22Rv1 (cell line): ENCODE data around the gene CUX1.
"Not testable (repeated sequence)": the region's sequence is repeated elsewhere in the genome, so short reads cannot be mapped to it uniquely, and the experiment has no call there.

Experiments
- H3K27ac ChIP-seq: fragments of 450-650 bp; 2 replicates; pipeline ENCODE4 v1.5.1; 2017
- ZFX ChIP-seq: fragments of 450-650 bp; IDR thresholded peaks from 2 replicates; pipeline ENCODE4 v1.6.1; 2017; ENCODE audit warnings: antibody characterized with exemption, borderline replicate concordance
- TF ChIP-seq, protein P1 (sequence below): fragments of 450-650 bp; IDR thresholded peaks from 2 replicates; pipeline ENCODE4 v1.5.1; 2017; ENCODE audit warnings: mild to moderate bottlenecking

Gene CUX1

DNA sequence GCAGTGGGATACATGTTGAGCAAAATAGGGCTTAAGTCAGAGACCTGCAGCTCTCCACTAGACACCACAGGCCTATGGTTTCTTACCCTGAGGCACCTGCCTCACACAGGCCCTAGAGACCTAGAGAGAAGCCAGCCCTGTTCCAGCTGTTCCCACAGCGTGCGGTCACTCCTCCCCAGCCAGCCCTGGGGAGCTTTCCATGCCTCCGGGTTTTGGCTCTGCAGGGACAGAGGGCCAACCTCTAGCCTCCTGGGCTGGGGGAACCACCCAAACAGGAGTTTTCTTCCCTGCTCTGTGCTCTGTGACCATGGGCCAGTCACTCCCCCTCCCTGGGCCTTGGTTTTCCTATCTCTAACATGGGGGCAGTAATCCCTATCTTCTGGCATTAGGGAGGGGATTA, 502.2 kb downstream of the CUX1 start:
- H3K27ac ChIP-seq: no peak overlapping the region
- TF ChIP-seq, protein P1, sequence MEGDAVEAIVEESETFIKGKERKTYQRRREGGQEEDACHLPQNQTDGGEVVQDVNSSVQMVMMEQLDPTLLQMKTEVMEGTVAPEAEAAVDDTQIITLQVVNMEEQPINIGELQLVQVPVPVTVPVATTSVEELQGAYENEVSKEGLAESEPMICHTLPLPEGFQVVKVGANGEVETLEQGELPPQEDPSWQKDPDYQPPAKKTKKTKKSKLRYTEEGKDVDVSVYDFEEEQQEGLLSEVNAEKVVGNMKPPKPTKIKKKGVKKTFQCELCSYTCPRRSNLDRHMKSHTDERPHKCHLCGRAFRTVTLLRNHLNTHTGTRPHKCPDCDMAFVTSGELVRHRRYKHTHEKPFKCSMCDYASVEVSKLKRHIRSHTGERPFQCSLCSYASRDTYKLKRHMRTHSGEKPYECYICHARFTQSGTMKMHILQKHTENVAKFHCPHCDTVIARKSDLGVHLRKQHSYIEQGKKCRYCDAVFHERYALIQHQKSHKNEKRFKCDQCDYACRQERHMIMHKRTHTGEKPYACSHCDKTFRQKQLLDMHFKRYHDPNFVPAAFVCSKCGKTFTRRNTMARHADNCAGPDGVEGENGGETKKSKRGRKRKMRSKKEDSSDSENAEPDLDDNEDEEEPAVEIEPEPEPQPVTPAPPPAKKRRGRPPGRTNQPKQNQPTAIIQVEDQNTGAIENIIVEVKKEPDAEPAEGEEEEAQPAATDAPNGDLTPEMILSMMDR: no peak
- TF ChIP-seq ZFX: no peak

DNA sequence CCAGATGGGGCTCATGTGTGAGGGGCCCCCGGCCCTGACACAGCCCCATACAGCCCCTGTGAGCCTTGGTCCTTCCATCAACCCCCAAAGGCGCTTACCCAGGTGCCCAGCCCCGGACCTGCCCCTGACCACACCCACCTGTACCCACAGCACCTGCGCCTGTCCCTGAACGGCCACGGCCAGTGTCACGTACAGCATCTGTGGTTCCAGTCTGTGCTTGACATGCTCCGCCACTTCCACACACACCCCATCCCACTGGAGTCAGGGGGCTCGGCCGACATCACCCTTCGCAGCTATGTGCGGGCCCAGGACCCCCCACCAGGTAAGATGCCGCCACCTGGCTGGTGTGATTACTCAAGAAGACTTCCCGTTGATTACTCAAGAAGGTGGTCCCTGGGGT, 502.8 kb downstream of the CUX1 start:
- TF ChIP-seq, protein P1: no peak
- no peak for TF ChIP-seq ZFX
- H3K27ac ChIP-seq: no peak overlapping the region

DNA sequence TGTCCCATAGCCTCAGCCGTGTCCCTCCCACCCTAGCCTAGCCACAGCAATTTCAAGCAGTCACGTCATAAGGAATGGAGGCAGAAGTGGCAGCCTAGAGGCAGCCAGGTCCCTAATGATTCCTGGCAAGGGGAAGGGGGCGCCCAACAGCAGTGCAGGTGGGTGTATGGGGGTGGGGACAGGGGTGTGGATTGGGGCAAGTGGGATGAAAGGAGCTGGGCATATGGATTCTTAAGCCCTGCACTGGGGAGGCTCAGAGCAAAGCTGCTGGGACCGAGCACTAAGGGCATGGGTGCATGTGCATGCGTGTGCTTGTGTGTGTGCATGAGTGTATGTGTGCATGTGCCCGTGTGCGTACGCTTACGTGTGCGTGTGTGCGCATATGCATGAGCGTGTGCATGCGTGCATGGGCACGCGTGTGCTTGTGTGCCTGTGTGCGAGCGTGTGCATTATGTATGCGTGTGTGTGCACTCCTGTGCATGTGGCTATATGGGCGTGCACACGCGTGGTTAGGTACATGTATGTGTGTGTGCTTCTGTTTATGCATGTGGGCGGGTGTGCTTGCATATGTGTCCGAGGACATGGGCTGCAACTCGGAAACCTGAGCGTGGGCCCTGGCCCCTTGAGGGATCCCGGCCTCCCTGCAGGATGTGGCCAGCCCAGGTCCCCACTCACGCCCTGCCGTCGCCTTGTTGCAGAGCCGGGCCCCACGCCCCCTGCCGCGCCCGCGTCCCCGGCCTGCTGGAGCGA, 503.4 kb downstream of the CUX1 start:
- TF ChIP-seq, protein P1: no peak
- no peak for TF ChIP-seq ZFX
- H3K27ac ChIP-seq: no peak overlapping the region

DNA sequence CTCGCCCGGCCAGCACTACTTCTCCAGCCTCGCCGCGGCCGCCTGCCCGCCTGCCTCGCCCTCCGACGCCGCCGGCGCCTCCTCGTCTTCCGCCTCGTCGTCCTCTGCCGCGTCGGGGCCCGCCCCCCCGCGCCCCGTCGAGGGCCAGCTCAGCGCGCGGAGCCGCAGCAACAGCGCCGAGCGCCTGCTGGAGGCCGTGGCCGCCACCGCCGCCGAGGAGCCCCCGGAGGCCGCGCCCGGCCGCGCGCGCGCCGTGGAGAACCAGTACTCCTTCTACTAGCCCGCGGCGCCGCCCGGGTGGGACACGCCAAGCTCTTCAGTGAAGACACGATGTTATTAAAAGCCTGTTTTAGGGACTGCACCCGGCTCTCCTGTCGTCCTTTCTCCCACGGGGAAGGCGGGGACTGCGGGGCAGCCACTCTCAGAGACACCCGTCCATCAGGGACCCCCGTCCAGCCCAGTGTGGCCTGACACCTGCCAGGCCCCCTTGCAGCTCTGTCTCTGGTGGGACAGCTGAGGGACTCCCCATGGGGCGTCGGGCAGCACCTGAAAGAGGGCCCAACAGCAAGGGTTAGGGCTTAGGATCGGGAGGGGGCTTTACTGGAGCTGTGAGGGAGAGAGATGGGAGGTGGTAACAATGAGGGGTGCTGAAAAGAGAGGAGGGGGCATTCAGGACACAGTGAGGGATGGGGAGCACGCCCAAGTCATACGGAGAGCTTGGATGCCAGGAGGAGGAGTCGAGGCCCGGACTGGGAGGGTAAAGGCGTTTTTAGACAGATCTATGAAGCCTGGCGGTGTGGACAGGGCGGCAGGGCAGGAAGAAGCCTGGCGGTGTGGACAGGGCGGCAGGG, 504.1 kb downstream of the CUX1 start:
- no peak for TF ChIP-seq ZFX
- TF ChIP-seq, protein P1: no peak
- no peak overlapping the region for H3K27ac ChIP-seq

DNA sequence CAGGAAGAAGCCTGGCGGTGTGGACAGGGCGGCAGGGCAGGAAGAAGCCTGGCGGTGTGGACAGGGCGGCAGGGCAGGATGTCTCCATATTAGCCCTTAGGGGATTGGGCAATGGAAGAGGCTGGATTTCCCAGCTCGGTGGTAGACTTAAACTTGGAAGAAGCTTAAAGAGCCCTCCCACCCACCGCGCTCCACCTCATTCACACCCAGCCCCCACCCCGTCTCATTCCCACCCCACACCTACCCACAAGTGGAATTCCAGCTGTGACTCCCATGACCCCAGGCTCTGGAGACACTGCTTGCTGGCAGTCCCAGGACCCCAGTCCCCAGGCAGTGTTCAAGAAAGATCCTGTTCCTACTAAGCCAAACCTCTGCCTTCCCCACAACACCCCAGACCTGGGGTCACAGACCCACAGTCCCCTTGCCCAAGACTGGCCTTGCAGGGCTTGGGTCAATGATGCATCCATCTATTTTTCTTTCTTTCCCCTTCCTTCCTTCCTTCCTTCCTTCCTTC, 504.8 kb downstream of the CUX1 start:
- no peak overlapping the region for H3K27ac ChIP-seq
- TF ChIP-seq, protein P1: no peak
- no peak for TF ChIP-seq ZFX

DNA sequence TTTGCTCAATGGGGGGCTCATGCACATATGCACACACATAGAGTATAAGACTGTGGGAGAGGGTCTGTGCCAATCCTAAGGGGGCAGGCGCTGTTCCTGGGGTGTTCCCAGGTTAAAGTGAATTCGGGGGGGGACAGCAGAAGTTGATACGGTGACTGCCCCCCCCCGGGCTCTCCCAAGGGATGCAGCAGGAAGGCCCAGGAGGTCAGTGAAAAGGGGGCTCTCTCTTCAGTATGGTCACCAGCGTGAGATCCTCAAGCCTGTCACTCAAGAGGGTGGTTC, 506.4 kb downstream of the CUX1 start:
- no peak for TF ChIP-seq ZFX
- TF ChIP-seq, protein P1: no peak
- no peak overlapping the region for H3K27ac ChIP-seq

DNA sequence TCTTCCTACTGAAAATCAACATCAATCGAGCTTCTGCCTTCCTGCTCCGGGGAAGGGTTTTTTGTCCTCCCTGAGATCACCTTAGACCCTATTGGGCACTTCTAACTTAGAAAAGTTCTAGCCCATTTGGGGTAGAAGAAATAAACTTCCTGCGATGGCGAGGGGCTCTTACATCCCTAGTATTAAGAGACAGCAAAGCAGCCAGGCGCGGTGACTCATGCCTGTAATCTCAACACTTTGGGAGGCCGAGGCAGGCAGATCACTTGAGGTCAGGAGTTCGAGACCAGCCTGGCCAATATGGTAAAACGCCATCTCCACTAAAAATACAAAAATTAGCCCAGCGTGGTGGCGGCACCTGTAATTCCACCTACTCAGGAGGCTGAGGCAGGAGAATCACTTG, 507.7 kb downstream of the CUX1 start:
- H3K27ac ChIP-seq: not testable (repeated sequence)
